Activated CD4-positive, alpha-beta T cell treated with anti-CD3 and anti-CD28 coated beads, Interleukin-2, Interleukin-6, amounts not matched to agents 100 ng/mL and 50 ng/mL, durations not matched to agents 16 hours and 8 hours (primary cell): Measurements from ENCODE around the gene SAE1.

Source experiments
- DNase-seq: peaks from one replicate; pipeline ENCODE4 v3.0.0-alpha.2; 2020

Gene SAE1

DNA sequence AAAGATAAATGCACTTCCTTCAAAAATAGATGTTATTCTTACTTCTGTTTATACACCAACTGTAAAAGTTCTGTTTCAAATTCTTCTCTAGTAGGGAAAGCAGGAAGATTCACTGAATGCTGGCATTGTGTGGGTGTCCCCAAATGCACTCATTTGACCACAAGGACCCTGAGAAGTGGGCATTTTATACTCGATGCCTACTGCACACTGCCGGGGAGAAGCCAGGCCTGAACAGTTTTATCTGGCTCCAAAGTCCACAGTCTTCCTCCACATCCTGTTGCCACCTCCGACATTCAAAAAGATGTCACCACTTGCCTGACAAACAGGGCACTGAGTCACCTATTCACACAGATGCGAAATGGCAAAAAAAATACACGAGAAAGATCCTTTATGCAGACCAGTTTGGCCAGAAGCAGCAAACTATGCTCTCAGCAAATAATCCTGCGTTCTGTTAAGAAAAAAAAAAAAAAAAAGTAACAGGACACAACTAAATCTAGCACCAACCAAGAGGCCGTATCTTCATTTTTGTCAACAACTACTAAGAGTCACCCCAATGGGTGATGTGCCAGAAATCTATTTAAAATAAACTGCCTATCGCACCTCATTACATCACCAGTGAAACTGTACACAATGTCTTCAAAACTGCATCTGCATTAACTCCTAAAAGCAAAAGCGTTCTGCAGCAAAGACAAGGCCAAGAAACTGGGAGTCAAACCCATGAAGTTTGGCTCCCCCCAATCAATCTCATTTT is 23.3 kb upstream of the SAE1 start:
- DNase-seq, result peak; percentile 74

DNA sequence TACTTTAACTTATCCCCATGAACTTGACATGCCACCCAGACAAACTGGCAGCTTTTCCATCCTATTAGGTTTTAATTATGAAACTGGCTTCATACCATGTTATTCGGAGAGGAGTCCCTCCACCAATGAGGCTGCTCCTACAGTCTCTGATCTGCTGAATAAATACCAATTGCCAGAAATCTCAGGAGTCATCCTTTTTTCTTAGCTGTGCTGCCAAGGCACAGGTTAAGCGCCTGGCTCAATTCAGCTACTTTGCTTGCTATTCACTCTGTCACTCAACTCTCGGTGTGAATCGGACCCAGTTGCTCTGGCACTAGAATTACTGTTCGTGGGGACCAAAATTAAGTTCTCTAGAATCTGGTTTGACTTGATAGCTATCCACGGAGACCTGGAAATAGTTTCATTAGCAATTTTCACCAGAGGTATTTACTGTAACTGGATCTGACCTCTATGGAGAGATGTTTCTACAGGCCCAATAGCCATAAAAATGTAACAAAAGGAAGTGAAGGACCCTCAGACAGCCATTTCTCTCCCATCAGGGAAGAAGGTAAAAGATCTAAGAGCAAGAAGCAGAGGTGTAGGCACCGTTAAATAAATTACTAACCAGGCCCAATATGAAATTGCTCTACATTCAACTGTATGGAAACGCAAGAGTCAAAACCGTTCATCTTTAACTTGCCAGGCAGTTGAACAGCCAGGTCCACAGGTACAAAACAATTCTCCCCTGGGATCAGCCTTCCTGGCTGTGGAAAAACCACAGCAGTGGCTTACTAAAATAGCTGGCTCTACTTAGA is 22.5 kb upstream of the SAE1 start:
- DNase-seq, result peak; percentile 37

DNA sequence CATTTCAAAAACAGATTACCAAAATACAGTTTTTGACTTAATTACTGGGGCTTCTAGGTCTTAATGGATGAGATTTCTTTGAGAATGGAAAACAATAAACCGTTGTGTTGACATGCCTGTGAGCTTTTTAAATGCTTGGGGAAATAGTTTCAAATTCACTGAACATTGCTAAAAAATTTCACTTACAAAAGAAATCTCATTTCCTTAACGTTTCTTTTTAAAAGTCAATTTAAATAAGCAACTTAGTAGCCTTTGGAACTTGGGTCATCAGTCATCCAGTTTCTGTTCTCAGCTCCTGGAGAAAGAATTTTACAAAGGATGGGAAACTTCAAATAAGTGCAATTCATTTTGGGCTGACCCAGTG is 21.5 kb upstream of the SAE1 start:
- DNase-seq, result no peak

DNA sequence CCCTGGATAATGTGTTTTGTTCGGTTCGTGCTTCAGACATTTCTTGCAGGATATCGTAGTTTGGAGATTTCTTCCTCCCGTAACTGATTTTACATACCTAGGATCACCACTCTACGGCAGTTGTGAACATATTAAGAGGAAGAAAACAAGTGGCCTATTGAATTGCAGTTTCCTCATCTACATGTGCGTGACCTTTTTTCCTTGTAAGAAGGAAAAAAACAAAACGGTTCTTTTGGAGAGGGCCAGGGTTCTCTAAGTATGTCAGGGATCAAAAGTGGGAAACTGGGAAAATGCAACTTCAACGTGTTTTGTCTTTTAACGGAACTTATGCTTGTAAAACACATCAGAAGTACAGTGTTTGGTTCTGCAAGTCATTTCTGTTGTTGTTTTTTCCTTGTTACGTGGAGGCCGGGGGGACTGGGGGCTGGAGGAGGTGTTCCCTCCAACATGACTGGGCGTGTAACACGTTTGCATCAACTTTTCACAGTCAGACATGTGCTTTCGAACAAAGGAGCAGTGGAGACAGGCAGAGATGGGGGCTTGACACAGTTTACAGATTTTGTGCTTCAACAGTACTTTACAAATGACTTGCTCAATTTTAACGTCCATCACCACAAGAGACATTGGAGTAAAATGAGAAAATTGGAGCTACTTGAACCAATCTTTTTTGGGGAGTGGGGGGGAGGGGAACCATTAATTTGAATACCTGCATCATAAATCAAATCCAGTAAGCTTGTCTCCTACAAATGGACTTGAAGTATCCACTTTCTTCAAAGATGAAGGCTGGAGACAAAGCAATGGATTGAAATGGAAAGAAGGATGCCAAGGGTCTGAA is 20.9 kb upstream of the SAE1 start:
- peak; percentile 89 for DNase-seq

DNA sequence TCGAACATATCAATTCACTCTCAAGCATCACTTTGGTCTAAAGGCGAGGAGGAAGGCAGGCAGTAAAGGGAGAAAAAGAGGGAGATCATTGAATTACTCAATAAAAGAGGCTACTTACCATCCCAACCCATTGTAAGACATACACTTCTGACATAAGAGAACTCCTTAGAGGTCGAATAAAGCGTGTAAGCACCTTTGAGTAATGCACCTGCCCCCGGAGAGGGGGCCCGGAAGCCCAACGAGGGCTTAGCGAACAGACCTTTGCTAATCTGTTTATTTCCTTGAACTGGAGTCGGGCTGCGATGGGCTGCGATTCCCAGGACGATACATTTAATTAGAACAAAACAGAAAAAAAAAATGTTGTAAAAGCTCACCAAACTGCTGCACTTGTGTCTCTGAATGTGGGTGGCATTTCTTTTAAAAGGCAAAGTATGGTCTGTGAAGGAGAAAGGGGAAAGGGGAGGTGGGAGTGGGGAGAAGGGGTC is 20.1 kb upstream of the SAE1 start:
- DNase-seq, result peak; percentile 66

DNA sequence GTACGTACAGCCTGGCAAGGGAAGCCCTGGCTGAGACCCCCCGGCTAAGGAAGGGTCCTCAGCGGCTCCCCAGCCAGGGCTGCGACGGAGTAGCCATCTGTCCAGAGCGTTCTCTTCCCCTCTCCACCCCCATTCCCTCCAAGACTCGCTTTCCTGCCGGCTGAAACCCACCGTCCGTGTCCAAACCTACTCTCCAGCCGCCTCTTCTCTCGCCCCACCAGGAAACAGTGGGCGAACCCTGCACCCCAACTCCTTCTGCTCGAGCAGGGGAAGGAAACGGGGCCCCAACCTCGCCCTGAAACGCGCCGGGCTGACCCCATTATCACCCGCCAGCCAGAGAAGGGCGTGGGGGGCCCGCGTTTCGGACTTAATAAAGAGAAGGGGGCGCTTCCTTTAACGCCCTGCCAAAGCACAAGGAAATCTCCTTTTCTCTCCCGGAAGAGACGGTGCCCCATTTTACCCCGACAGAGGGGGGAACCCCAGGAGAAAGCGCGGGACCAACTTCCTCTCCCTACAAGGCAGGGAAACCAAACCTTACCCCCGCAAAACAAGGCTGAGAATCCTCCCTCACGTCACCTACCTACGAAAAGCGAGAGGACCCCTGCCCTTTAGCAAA is 19.5 kb upstream of the SAE1 start:
- peak; percentile 68 for DNase-seq

DNA sequence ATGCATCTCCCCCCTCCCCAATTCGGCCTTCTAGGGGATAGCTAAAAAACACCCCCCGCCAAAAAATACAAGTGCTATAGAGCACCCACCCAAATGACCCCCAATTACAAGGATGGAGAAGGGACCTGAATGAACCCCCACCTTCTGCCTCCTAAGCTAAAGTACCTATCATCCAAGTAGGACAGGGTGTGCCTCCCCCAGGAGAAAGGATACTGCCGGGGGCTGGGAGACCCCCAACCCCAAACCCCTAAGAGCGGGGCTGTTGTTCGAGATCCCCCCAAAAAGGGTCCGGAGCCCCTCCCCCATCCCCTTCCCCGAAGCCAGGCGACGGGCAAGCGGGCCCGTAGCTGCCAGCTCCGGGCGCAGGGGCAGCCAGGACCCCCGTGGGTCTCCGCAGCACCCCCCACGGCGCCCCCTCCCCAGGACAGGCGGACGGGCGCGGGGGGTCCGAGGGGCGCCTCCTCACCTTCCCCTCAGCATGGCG is 18.9 kb upstream of the SAE1 start:
- no peak for DNase-seq

DNA sequence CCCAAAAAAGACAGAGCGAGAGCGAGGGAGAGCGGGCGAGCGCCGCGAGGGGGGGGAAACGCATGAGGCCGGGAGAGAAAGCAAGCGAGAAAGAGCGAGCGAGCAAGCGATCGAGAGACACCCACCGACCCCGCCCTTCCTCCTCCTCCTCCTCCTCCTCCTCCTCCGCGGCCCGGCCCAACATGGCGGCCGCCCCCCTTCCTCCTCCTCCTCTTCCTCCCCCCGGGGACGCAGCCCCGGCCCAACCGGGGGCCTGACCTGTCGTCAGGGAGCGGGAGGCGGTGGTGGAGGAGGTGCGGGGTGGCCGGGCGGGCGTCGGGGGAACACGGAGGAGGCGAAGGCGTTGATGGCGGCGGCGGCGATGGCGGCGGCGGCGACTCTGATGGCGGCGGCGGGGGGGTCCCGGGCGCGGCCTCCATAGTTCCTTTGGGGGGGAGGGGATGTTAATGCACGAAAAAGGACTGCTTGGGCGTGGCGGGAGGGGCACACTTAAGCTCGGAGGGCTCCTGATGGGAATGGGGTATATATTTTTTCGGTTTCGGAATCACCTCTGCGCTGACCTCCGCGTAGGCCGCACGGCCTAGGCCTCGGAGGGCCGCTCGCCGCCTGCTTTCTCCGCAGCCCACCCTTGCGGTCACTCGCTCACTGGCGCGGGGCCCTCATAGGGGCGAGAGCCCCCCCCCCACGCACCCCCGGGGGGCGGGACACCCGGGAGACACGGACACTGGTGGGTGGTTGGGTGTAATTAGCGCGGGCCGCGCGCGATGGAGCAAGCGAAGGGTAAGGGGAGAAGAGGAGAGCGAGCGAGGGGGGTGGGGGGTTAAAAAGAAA is 18.3 kb upstream of the SAE1 start:
- peak; percentile 92 for DNase-seq

DNA sequence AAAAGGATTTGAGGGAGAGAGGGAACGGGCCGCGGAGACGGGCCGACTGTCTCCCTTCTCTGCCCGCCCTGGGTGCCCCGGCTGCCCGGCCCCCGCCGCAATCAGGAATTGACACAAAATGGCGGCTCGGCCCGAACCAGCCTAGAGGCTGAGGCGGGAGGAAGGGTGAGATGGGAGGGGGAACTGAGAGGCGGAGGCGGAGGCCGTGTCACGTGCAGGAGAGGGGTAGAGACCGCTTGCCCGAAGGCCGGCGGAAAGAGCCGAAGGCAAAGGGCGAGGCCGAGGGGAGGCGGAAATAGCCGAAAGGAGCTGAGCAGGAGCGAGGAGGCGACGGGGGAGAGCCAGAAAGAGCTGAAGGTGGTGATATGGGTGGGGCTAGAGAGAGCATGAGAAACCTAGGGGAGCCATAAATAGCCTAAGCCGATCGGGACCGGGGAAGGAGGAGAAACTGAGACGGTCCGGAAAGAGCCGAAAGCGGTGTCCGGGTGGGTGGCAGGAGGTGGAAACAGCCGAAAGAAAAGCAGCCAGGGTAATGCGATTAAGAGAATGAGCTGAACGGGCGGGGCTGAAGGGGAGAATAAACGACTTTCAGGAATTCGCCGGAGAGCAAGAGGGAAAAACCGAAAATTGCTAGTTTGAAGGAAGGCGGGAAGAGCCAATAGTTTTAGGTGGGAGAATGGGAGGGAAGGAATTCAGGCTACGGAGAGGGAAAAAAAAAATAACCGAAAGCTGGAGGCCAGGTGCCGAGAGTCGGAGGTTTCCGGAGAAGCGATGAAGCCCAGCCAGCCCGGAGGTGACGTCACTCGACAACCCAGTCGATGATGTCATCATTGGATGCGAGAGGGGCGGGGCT is 17.4 kb upstream of the SAE1 start, which contains the start of gene ZC3H4:
Gene ZC3H4 (minus strand): TSS at position 780 of the 853 bp plus-strand sequence. CDS start 1,192 bp downstream, outside the sequence.
- DNase-seq, result peak; percentile 100

DNA sequence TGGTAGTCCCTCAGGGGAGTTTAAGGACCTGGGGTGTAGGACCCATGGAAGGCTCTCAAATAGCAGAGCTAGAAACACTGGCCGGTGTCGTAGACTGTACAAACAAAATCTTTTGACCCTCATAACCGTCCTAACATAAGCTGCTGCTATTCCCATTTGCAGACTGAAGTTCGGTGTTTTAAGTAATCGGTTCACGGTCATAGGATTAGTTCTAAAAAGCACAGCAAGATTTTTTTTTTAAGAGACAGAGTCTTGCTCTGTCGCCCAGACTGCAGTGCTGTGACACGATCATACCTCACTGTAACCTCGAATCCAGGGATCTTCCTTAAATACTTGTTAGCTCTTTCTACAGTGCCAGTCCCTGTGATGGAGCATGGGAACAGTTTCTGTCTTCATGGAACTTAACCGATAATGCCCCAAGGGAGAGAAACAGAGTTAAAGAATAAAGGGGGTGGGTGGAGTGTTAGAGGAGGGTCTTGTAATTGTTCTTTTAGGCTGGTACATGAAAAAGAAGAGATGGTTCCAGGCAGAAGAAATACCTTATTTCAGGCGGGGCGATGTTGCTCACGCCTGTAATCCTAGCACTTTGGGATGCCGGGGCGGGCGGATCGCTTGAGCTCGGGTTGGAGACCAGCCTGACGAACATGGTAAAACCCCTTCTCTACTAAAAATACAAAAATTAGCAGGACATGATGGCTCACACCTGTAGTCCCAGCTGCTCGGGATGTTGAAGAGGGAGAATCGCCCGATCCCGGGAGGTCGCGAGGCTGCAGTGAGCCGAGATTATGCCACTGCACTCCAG is 16.6 kb upstream of the SAE1 start:
- DNase-seq, result no peak

DNA sequence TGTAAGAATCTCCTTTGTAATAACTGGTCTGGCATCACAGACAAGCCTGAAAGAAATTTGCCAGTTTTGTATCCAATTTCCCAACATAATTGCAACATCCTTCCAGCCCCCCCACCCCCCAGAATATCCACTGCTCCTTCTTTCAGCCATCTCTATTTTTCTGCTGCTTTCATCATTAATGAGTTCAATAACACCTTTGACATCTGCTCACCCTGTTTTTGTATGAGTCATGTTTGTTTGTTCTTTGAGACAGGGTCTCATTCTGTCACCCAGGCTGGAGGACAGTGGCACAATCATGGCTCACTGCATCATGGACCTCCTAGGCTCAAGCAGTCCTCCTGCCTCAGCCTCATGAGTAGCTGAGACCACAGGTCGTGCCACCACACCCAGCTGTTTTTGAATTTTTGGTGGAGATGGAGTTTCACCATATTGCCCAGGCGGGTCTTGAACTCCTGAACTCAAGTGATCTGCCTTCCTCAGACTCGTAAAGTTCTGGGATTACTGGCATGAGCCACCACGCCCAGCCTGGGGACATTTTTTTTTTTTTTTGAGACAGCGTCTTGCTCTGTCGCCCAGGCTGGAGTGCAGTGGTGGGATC is 10.1 kb upstream of the SAE1 start:
- no peak for DNase-seq

DNA sequence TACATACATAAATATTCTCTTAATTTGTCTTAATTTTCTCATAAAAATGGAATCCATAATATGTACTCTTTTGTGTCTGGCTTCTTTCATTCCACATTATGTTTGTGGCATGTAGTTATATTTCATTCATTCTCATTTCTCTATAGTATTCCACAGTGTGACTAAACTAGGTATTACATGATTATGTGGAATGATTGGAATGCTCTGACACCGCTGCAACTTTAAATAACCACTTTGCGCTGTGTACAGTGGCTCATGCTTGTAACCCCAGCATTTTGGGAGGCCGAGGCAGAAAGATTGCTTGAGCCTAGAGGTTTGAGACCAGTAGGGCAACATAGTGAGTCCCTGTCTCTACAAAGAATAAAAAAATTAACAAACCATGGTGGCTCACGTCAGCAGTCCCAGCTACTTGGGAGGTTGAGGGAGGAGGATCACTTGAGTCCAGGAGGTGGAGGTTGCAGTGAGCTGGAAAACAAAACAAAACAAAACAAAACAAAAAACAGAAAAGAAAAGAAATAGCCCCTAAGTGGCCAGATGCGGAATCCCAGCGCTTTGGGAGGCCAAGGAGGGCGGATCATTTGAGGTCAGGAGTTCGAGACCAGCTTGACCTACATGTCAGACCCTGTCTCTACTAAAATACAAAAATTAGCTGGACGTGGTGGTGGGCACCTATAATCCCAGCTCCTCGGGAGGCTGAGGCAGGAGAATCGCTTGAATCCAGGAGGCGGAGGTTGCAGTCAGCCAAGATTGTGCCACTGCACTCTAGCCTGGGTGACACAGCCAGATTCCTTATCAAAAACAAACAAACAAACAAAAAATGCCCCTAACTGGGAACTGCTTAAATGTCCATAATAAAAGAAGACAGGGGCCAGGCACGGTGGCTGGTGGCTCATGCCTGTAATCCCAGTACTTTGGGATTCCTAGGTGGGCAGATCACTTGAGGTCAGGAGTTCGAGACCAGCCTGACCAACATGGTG is 8.0 kb upstream of the SAE1 start:
- DNase-seq, result no peak

DNA sequence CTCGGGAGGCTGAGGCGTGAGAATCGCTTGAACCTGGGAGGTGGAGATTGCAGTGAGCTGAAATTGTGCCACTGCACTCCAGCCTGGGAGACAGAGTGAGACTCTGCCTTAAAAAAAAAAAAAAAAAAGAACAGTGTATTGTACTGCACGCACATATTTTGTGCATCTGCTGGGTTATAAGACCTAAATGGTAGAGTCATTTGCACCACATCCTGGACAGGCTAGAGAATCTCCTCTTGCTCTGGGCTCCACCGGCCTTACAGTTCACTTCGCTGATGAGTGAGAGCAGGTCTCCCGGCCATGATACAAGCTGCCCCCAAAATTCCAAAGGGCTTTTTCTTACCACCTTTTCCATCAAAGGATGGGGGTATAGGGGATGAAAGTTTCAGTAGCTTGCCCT is 7.2 kb upstream of the SAE1 start:
- DNase-seq, result no peak

DNA sequence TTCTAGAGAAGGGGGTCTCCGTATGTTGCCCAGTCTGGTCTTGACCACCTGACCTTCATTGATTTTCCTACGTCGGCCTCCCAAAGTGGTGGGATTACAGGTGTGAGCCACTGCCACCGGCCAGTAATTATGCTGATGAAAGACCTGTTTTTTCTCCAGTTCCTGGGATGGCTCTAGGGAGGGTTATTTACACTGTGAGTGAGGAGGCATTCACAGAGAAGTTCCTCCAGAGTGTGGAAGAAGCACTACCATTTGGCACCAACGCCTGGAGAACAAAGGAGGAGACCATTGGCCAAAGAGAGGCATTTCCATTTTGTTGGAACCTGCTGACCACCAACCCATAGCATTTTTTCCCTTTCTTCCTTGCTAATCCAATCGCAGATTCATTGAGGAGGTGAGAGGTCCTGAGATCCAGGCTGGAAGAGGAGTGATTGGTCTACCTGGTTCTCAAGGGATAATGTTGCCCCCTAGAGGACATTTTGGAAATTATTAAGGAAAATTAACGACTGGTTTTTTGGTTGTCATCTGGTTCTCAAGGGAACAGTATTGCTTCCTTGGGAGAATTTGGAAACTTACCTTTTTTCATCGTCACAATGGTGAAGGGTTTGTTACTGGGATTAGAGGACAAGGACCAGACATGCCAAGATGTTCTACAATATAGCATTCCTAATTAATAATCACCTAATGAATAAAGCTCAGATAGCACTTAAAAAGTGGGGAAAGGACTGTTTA is 5.5 kb upstream of the SAE1 start:
- DNase-seq, result peak; percentile 69

DNA sequence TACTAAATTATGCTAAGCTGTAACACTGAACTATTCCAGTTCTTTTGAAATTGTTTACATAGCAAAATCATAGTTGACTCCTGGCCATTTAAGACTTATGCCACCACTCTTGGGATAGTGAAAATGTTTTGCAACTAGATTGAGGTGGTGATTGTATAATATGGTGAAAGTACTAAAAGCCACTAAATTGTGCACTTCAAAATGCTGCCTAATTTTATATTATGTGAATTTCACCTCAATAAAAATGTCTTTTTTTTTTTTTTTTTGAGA is 5.0 kb upstream of the SAE1 start:
- DNase-seq, result no peak

DNA sequence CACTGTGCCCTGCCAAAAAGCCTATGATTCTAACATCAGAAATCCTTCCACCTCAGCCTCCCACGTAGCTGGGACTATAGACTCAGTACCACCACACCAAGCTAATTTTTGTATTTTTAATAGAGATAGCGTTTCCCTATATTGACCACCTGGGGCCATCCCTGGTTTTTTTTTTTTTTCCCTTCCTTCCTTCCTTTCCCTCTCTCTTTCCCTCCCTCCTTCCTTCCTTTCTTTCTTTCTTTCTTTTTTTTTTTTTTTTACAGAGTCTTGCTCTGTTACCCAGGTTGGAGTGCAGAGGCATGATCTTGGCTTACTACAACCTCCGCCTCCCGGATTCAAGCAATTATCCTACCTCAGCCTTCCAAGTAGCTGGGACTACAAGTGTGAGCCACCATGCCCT is 1.1 kb upstream of the SAE1 start:
- no peak for DNase-seq

DNA sequence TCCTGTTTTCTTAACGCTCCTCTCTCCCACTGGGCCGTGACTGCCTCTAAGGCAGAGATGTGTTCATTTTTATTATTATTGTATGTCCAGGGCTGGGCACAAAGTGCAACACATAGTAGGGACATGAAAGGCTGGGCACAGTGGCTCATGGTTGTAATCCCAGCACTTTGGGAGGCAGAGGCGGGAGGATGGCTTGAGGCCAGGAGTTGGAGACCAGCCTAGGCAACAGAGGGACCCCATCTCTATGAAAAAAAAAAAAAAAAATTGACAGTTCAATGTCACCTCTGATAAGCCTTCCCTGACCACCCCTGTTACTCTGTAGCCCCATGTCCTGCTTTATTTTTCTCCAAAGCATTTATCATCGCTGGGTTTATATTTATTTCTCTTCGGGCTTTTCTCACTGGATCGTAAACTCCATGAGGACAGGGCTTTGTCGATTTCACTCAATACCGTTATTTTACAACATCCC is 481 bp upstream of the SAE1 start:
- no peak for DNase-seq
